Epithelial cell of esophagus (primary cell): ENCODE results near the gene SH3PXD2A.

ENCODE experiments used
- DNase-seq: peaks from one replicate; pipeline ENCODE4 v3.0.0; 2010; ENCODE audit warnings: low read depth
- H3K4me3 ChIP-seq: 2 replicates; pipeline ENCODE4 v1.5.1; 2011; ENCODE audit warnings: mild to moderate bottlenecking, low read length, control low read depth
- CTCF ChIP-seq: IDR thresholded peaks from 2 replicates; pipeline ENCODE4 v1.5.1; 2011; ENCODE audit warnings: low read depth, mild to moderate bottlenecking, low read length, control low read depth, inconsistent platforms; ENCODE audit not compliant: insufficient read depth; ENCODE audit errors: missing control alignments

Gene SH3PXD2A

GRCh38 chr10:103546401-103546800 lies 309.0 kb downstream of the SH3PXD2A start:
- no peak for TF ChIP-seq CTCF
- no peak overlapping the region for H3K4me3 ChIP-seq
- DNase-seq, result no peak

GRCh38 chr10:103545771-103546281 lies 309.6 kb downstream of the SH3PXD2A start:
- no peak for TF ChIP-seq CTCF
- DNase-seq, result no peak
- no peak overlapping the region for H3K4me3 ChIP-seq

GRCh38 chr10:103545366-103545765 lies 310.0 kb downstream of the SH3PXD2A start:
- DNase-seq, result no peak
- H3K4me3 ChIP-seq, result no peak overlapping the region
- TF ChIP-seq CTCF, result no peak

- TF ChIP-seq CTCF, result no peak
- DNase-seq, result no peak
Observed at GRCh38 chr10:103544657-103545310, 310.6 kb downstream of the SH3PXD2A start.

More at GRCh38 chr10:103544657-103545310, 310.6 kb downstream of the SH3PXD2A start:
- no peak overlapping the region for H3K4me3 ChIP-seq
